Fibroblast of the conjunctiva (primary cell): ENCODE results near the gene TJP1.
"Not testable (repeated sequence)": the region's sequence is repeated elsewhere in the genome, so short reads cannot be mapped to it uniquely, and the experiment has no call there.

Source experiments
- DNase-seq: peaks from one replicate; pipeline ENCODE4 v3.0.0-alpha.2; 2010; ENCODE audit warnings: low read depth

TJP1 gene

GRCh38 chr15:29657476-29657817 lies 164.8 kb downstream of the TJP1 start:
- DNase-seq: not testable (repeated sequence)

GRCh38 chr15:29656636-29657475 lies 165.4 kb downstream of the TJP1 start:
- DNase-seq: no peak

- DNase-seq: no peak
Measured at GRCh38 chr15:29652595-29652994, 169.7 kb downstream of the TJP1 start.

GRCh38 chr15:29651476-29652233 lies 170.6 kb downstream of the TJP1 start:
- DNase-seq: no peak
